HEK293 (cell line): Measurements from ENCODE around the gene SEC22A.
A peak's percentile ranks its signal among the peaks of the same experiment; 100 is the strongest.

Experiments
- CTCF ChIA-PET: fragments of 350-600 bp; formaldehyde crosslinking; extraction: SDS; loops from one replicate; lab custom pipeline; 2021; ENCODE audit warnings: antibody characterized with exemption; lab: Yijun Ruan, JAX
- POLR2A ChIA-PET: fragments of 300-600 bp; formaldehyde crosslinking; extraction: SDS; loops from one replicate; lab custom pipeline; 2020; ENCODE audit warnings: antibody characterized with exemption, inconsistent platforms; lab: Yijun Ruan, JAX
- H3K27ac ChIP-seq: fragments of 200-500 bp; sonication (Bioruptor generic); 2 replicates; pipeline ENCODE4 v1.5.1; 2014; ENCODE audit warnings: low read depth, low read length, control low read depth, inconsistent platforms; ENCODE audit errors: extremely low read depth
- H3K36me3 ChIP-seq, 2 experiments: fragments of 200-500 bp in 1 of 2; sonication (Bioruptor generic) in 1 of 2; 1 replicate in 1 of 2; 2 replicates in 1 of 2; pipeline ENCODE4 v1.5.1; 2014 to 2017; ENCODE audit warnings: inconsistent platforms in 2 of 2, low read length in 2 of 2; ENCODE audit not compliant: control insufficient read depth in 2 of 2, insufficient read depth in 1 of 2
- H3K4me1 ChIP-seq: fragments of 200-500 bp; sonication (Bioruptor generic); 2 replicates; pipeline ENCODE4 v1.5.1; 2014; ENCODE audit warnings: mild to moderate bottlenecking, low read length, inconsistent platforms; ENCODE audit not compliant: control insufficient read depth, insufficient read depth
- H3K4me3 ChIP-seq: 2 replicates; pipeline ENCODE4 v1.5.1; 2011; ENCODE audit warnings: low read depth, mild to moderate bottlenecking, control low read depth, low read length, moderate library complexity
- H3K9me3 ChIP-seq: fragments of 200-500 bp; sonication (Bioruptor generic); 2 replicates; pipeline ENCODE4 v1.5.1; 2014; ENCODE audit warnings: low read depth, low read length, inconsistent platforms; ENCODE audit not compliant: control insufficient read depth, insufficient read depth
- GLIS1 ChIP-seq: fragments of 450-650 bp; formaldehyde crosslinking; IDR thresholded peaks from 2 replicates; pipeline ENCODE4 v1.5.1; 2016; ENCODE audit warnings: missing biosample characterization, missing genetic modification characterization
- IKZF3 ChIP-seq: fragments of 450-650 bp; IDR thresholded peaks from 2 replicates; pipeline ENCODE4 v1.5.0; 2018; ENCODE audit warnings: missing biosample characterization, mild to moderate bottlenecking, missing genetic modification characterization, moderate library complexity
- OSR2 ChIP-seq: fragments of 450-650 bp; formaldehyde crosslinking; IDR thresholded peaks from 2 replicates; pipeline ENCODE4 v1.5.1; 2016; ENCODE audit warnings: missing biosample characterization, missing genetic modification characterization
- SP7 ChIP-seq: fragments of 450-650 bp; formaldehyde crosslinking; IDR thresholded peaks from 2 replicates; pipeline ENCODE4 v1.5.1; 2016; ENCODE audit warnings: missing biosample characterization, missing genetic modification characterization
- ZBTB26 ChIP-seq: fragments of 450-650 bp; formaldehyde crosslinking; optimal IDR thresholded peaks from 2 replicates; pipeline ENCODE3; 2016; ENCODE audit warnings: missing biosample characterization, mild to moderate bottlenecking, missing genetic modification characterization
- ZFP3 ChIP-seq: fragments of 450-650 bp; formaldehyde crosslinking; IDR thresholded peaks from 2 replicates; pipeline ENCODE4 v1.5.1; 2016; ENCODE audit warnings: low read depth, missing biosample characterization, missing genetic modification characterization
- ZNF10 ChIP-seq: fragments of 450-650 bp; formaldehyde crosslinking; IDR thresholded peaks from 2 replicates; pipeline ENCODE4 v1.5.1; 2017; ENCODE audit warnings: missing biosample characterization, missing genetic modification characterization
- ZNF146 ChIP-seq: fragments of 450-650 bp; formaldehyde crosslinking; IDR thresholded peaks from 2 replicates; pipeline ENCODE4 v1.5.1; 2016; ENCODE audit warnings: missing biosample characterization, missing genetic modification characterization
- ZNF248 ChIP-seq: fragments of 450-650 bp; formaldehyde crosslinking; IDR thresholded peaks from 2 replicates; pipeline ENCODE4 v1.5.1; 2017; ENCODE audit warnings: missing biosample characterization, missing genetic modification characterization
- ZNF362 ChIP-seq: fragments of 450-650 bp; formaldehyde crosslinking; IDR thresholded peaks from 2 replicates; pipeline ENCODE4 v1.5.1; 2016; ENCODE audit warnings: missing biosample characterization, missing genetic modification characterization
- ZNF473 ChIP-seq: fragments of 450-650 bp; formaldehyde crosslinking; IDR thresholded peaks from 2 replicates; pipeline ENCODE4 v1.5.1; 2017; ENCODE audit warnings: missing biosample characterization, missing genetic modification characterization
- ZNF48 ChIP-seq: fragments of 450-650 bp; formaldehyde crosslinking; IDR thresholded peaks from 2 replicates; pipeline ENCODE4 v1.5.1; 2016; ENCODE audit warnings: missing biosample characterization, missing genetic modification characterization
- ZNF585B ChIP-seq: fragments of 450-650 bp; formaldehyde crosslinking; IDR thresholded peaks from 2 replicates; pipeline ENCODE4 v1.5.1; 2016; ENCODE audit warnings: missing biosample characterization, missing genetic modification characterization
- ZNF654 ChIP-seq: fragments of 450-650 bp; formaldehyde crosslinking; IDR thresholded peaks from 2 replicates; pipeline ENCODE4 v1.5.1; 2016; ENCODE audit warnings: low read depth, missing biosample characterization, missing genetic modification characterization
- ZNF660 ChIP-seq: fragments of 450-650 bp; IDR thresholded peaks from 2 replicates; pipeline ENCODE4 v1.5.1; 2018; ENCODE audit warnings: missing biosample characterization, mild to moderate bottlenecking, missing genetic modification characterization
- ZSCAN23 ChIP-seq: fragments of 450-650 bp; formaldehyde crosslinking; IDR thresholded peaks from 2 replicates; pipeline ENCODE4 v1.5.1; 2016; ENCODE audit warnings: missing biosample characterization, missing genetic modification characterization
- ZXDB ChIP-seq: fragments of 450-650 bp; formaldehyde crosslinking; IDR thresholded peaks from 2 replicates; pipeline ENCODE4 v1.5.1; 2016; ENCODE audit warnings: missing biosample characterization, missing genetic modification characterization

Gene SEC22A

GRCh38 chr3:123165163-123165562 is 36.6 kb upstream of the SEC22A start:
- TF ChIP-seq ZNF146 (tag by site-specific recombination) (peak; percentile 6; the same call in 1 of the 2 replicates), ZBTB26 (tag by site-specific recombination) (no peak), ZNF362 (no peak)
- TF ChIP-seq, all 188 proteins: peak for 1
- POLR2A ChIA-PET = no interaction called here
- Histone ChIP-seq H3K4me1 (no peaks in the 10 kb centered on the region), H3K36me3 (peaks cover 0 to 47% of the 10 kb centered on the region in 2 experiments; a peak in 1 of 3 replicates), H3K4me3 (no peak overlapping the region), H3K27ac (no peak overlapping the region), H3K9me3 (no peaks in the 10 kb centered on the region)
- CTCF ChIA-PET = no interaction called here

- no peaks in the 10 kb centered on the region for H3K4me1 ChIP-seq
- peaks cover 0 to 25% of the 10 kb centered on the region in 2 experiments; a peak in 1 of 3 replicates for H3K36me3 ChIP-seq
- POLR2A ChIA-PET = no interaction called here
- TF ChIP-seq ZNF473 (tag by site-specific recombination) (no peak), ZNF10 (tag by site-specific recombination) (no peak)
- TF ChIP-seq, all 188 proteins: peak for 0
- Histone ChIP-seq H3K4me3 (no peak overlapping the region), H3K9me3 (no peaks in the 10 kb centered on the region), H3K27ac (no peak overlapping the region)
- CTCF ChIA-PET = interaction anchor here (0.5 kb wide), 1 partner anchor 13 kb away, joined by 5 read pairs; no protein-coding TSS in a partner anchor
Measured at GRCh38 chr3:123167686-123168085, 34.1 kb upstream of the SEC22A start.

GRCh38 chr3:123168122-123168521 is 33.6 kb upstream of the SEC22A start:
- ChIA-PET CTCF (interaction anchor here (0.5 kb wide), 1 partner anchor 12 kb away, joined by 5 read pairs; no protein-coding TSS in a partner anchor), POLR2A (no interaction called here)
- H3K4me1 ChIP-seq = no peaks in the 10 kb centered on the region
- no peak overlapping the region for H3K4me3 ChIP-seq
- H3K36me3 ChIP-seq = peaks cover 0 to 21% of the 10 kb centered on the region in 2 experiments; a peak in 1 of 3 replicates
- TF ChIP-seq SP7 (tag by site-specific recombination) = no peak
- TF ChIP-seq ZFP3 (tag by site-specific recombination) = no peak
- no peak for TF ChIP-seq ZNF660
- TF ChIP-seq ZNF248 = no peak
- no peak for TF ChIP-seq IKZF3 (tag by site-specific recombination)
- H3K27ac ChIP-seq = no peak overlapping the region
- H3K9me3 ChIP-seq = no peaks in the 10 kb centered on the region

GRCh38 chr3:123168605-123169004 is 33.1 kb upstream of the SEC22A start:
- POLR2A ChIA-PET = no interaction called here
- H3K27ac ChIP-seq = no peak overlapping the region
- CTCF ChIA-PET = no interaction called here

GRCh38 chr3:123169492-123169929 is 32.2 kb upstream of the SEC22A start:
- Histone ChIP-seq H3K4me1 (no peaks in the 10 kb centered on the region), H3K36me3 (peaks cover 0 to 9% of the 10 kb centered on the region in 2 experiments; a peak in 1 of 3 replicates), H3K27ac (no peak overlapping the region), H3K9me3 (no peaks in the 10 kb centered on the region), H3K4me3 (no peak overlapping the region)
- CTCF ChIA-PET = no interaction called here
- POLR2A ChIA-PET = no interaction called here
- TF ChIP-seq OSR2 (tag by site-specific recombination) (no peak), ZSCAN23 (tag by site-specific recombination) (no peak), ZNF654 (tag by site-specific recombination) (no peak), GLIS1 (tag by site-specific recombination) (peak; percentile 41), ZNF585B (tag by site-specific recombination) (no peak), ZNF48 (tag by site-specific recombination) (no peak)

More at GRCh38 chr3:123168605-123169004, 33.1 kb upstream of the SEC22A start:
- Histone ChIP-seq H3K9me3 (no peaks in the 10 kb centered on the region), H3K36me3 (peaks cover 0 to 16% of the 10 kb centered on the region in 2 experiments; a peak in 1 of 3 replicates), H3K4me1 (no peaks in the 10 kb centered on the region), H3K4me3 (no peak overlapping the region)
- no peak for TF ChIP-seq ZXDB (tag by site-specific recombination)
